Gastrocnemius medialis (tissue), 4 donors: Measurements from ENCODE around the gene BNIP5.

Source experiments
- CTCF ChIP-seq, 5 experiments: fragments of 450-650 bp in 3 of 5; fragments of 200-600 bp in 2 of 5; sonication (generic) in 2 of 5; IDR thresholded peaks in 4 of 5; conservative IDR thresholded peaks in 1 of 5; 1 replicate in 4 of 5; 2 replicates in 1 of 5; pipeline ENCODE4 v1.5.1; 2016 to 2019; ENCODE audit warnings: antibody characterized with exemption in 5 of 5, mild to moderate bottlenecking in 3 of 5, moderate library complexity in 3 of 5
- POLR2A ChIP-seq, 2 donors: fragments of 450-650 bp; IDR thresholded peaks; one replicate each; pipeline ENCODE4 v1.6.1; 2017; ENCODE audit warnings: antibody characterized with exemption in 2 of 2, mild to moderate bottlenecking in 2 of 2, moderate library complexity in 2 of 2

- TF ChIP-seq CTCF (IDR thresholded peaks at IDR 0.05 in 4 of 5, conservative IDR thresholded peaks at IDR 0.05 in 1 of 5) (no peak), POLR2A (IDR thresholded peaks at IDR 0.05) (no peak)
These were observed 47.4 kb upstream of the BNIP5 start for GRCh38 chr6:36384095-36384494.
